ENCODE data around the gene UNC5CL. TPM values are rescaled to one million over a fixed set of nuclear protein-coding genes. Genes with fewer than 3 reads are reported as not detected.

Gene UNC5CL
- total and polyA plus RNA-seq, 9 of the 15 experiments (the other 6 are each of a cell fraction or from before 2014, with no cell fraction given), result 0.07 to 1.8 (median 0.62) TPM; not detected in 1

GRCh38 chr6:41088451-41088850, 49.4 kb upstream of the UNC5CL start:
- Histone ChIP-seq H3K36me3 (ENCODE audit: control insufficient read depth, insufficient read depth, low read length) (peaks cover 86% of the 10 kb centered on the region), H2AFZ (ENCODE audit: low read depth, low read length) (no peak overlapping the region), H3K79me2 (ENCODE audit: control insufficient read depth, insufficient read depth, low read length) (no peaks in the 10 kb centered on the region), H3K9ac (ENCODE audit: insufficient read depth in 1 of 2, low read depth in 2 of 2, low read length in 2 of 2) (no peak overlapping the region), H3K9me1 (ENCODE audit: control insufficient read depth, insufficient read depth, low read length) (no peaks in the 10 kb centered on the region), H3K27ac (ENCODE audit: extremely low read depth, low read depth, low read length) (no peak overlapping the region), H3K27me3 (ENCODE audit: control insufficient read depth in 2 of 2, insufficient read depth in 2 of 2, low read length in 2 of 2) (no peaks in the 10 kb centered on the region), H3K4me1 (replicated peaks in 1 of 2; ENCODE audit: control insufficient read depth in 2 of 2, insufficient read depth in 2 of 2, low read length in 2 of 2) (no peaks in the 10 kb centered on the region), H3K4me2 (ENCODE audit: insufficient read depth, low read length) (no peak overlapping the region), H3K4me3 (no peak overlapping the region), H4K20me1 (replicated peaks; ENCODE audit: control insufficient read depth, insufficient read depth, low read length) (no peaks in the 10 kb centered on the region), H3K9me3 (replicated peaks; ENCODE audit: control insufficient read depth, insufficient read depth, low read depth, low read length) (no peaks in the 10 kb centered on the region)
- DNase-seq (ENCODE audit: extremely low read depth in 1 of 4, low spot score in 3 of 4) (no peak), FAIRE-seq (no peak), ATAC-seq (no peak)
- POLR2A ChIA-PET, result no interaction called here
- CTCF ChIA-PET (ENCODE audit: low intra/inter-chr PET ratio), result no interaction called here
- BruUV-seq (replicated peaks), result no TSS peak
- in situ Hi-C loops (cut with MboI), result no loop called here
- no peak for TF ChIP-seq FOXP4 (CRISPR knock-in tag; IDR thresholded peaks at IDR 0.05; ENCODE audit: borderline replicate concordance)
- TF ChIP-seq NCOA2 (IDR thresholded peaks at IDR 0.05; ENCODE audit: partially characterized antibody in 2 of 2), result no peak
- no peak for TF ChIP-seq TEAD1 (CRISPR knock-in tag; IDR thresholded peaks at IDR 0.05)
- no peak for TF ChIP-seq SPI1 (IDR thresholded peaks at IDR 0.05; ENCODE audit: borderline replicate concordance, low read depth, low read length)
- no peak for TF ChIP-seq ZNF280A (IDR thresholded peaks at IDR 0.05; ENCODE audit: low read depth, partially characterized antibody)
- no peak for TF ChIP-seq PHTF2 (CRISPR knock-in tag; IDR thresholded peaks at IDR 0.05)
- no peak for TF ChIP-seq BCLAF1 (IDR thresholded peaks at IDR 0.05; ENCODE audit: borderline replicate concordance in 1 of 2, control insufficient read depth in 1 of 2, low read depth in 2 of 2, low read length in 1 of 2)
- no peak for TF ChIP-seq ZNF384 (IDR thresholded peaks at IDR 0.05; ENCODE audit: low read depth, low read length)
- TF ChIP-seq TCF7L2 (IDR thresholded peaks at IDR 0.05; ENCODE audit: low read depth, low read length), result no peak
- intact Hi-C loops (cut with micrococcal nuclease), result no loop called here
- WGBS (ENCODE audit: insufficient coverage, low coverage, missing lambda C conversion rate), result 96% methylated on average over 4 of the region's 4 CpGs

Measured in K562 (cell line).